Panc1 (cell line): ENCODE results near the gene ARPC2. TPM values are rescaled to one million over a fixed set of nuclear protein-coding genes. Genes with fewer than 3 reads are reported as not detected.

Source experiments
- ATAC-seq: fragments of 200-7000 bp; cut with Tn5 transposase; 2 replicates; pipeline ENCODE4 v1.9.1; 2020; ENCODE audit warnings: mild to moderate bottlenecking, moderate library complexity
- BruUV-seq: library from RNA; stranded (reverse); fragments of 400-500 nt; replicated peaks from 2 replicates; lab custom pipeline; 2021; lab: Mats Ljungman, UMichigan
- CTCF ChIA-PET: fragments of 300-600 bp; sonication (Branson Sonifier 250); formaldehyde crosslinking; loops from one replicate; lab custom pipeline; 2022; ENCODE audit warnings: antibody characterized with exemption; lab: Charles Lee
- POLR2A ChIA-PET: fragments of 300-600 bp; sonication (Branson Sonifier 250); formaldehyde crosslinking; loops from one replicate; lab custom pipeline; 2022; ENCODE audit warnings: antibody characterized with exemption; lab: Charles Lee
- DNase-seq: peaks from one replicate; pipeline ENCODE4 v3.0.0-alpha.2; 2010; ENCODE audit warnings: low read depth, low spot score
- H3K27ac ChIP-seq: 2 replicates; pipeline ENCODE4 v1.5.1; 2011; ENCODE audit warnings: mild to moderate bottlenecking, low read length, inconsistent platforms
- H3K27me3 ChIP-seq: fragments of 200-500 bp; sonication (Bioruptor generic); 2 replicates; pipeline ENCODE4 v1.6.0; 2014; ENCODE audit warnings: low read length, inconsistent platforms; ENCODE audit not compliant: control insufficient read depth, insufficient read depth
- H3K36me3 ChIP-seq: fragments of 200-500 bp; sonication (Bioruptor generic); 2 replicates; pipeline ENCODE4 v1.5.1; 2014; ENCODE audit warnings: inconsistent platforms, mild to moderate bottlenecking, low read length, moderate library complexity; ENCODE audit not compliant: control insufficient read depth, insufficient read depth
- H3K4me1 ChIP-seq: 2 replicates; pipeline ENCODE4 v1.5.1; 2011; ENCODE audit warnings: inconsistent platforms, mild to moderate bottlenecking, low read length, moderate library complexity; ENCODE audit not compliant: control insufficient read depth, insufficient read depth
- H3K4me3 ChIP-seq, 2 experiments: 2 replicates each; pipeline ENCODE4 v1.5.1; 2011 to 2012; ENCODE audit warnings: low read depth in 2 of 2, low read length in 2 of 2, mild to moderate bottlenecking in 2 of 2, inconsistent platforms in 1 of 2, moderate library complexity in 1 of 2
- H3K9me3 ChIP-seq: fragments of 200-500 bp; sonication (Bioruptor generic); 2 replicates; pipeline ENCODE4 v1.5.1; 2014; ENCODE audit warnings: low read depth, mild to moderate bottlenecking, inconsistent platforms, low read length, moderate library complexity; ENCODE audit not compliant: control insufficient read depth, insufficient read depth
- CTCF ChIP-seq: fragments of 450-650 bp; IDR thresholded peaks from 2 replicates; pipeline ENCODE4 v1.5.1; 2017; ENCODE audit warnings: mild to moderate bottlenecking
- POLR2AphosphoS5 ChIP-seq: IDR thresholded peaks from 2 replicates; pipeline ENCODE4 v1.6.1; 2012; ENCODE audit warnings: mild to moderate bottlenecking, low read depth, low read length, moderate library complexity
- REST ChIP-seq, 2 experiments: IDR thresholded peaks; 2 replicates each; pipeline ENCODE4 v1.6.1; 2011 to 2012; ENCODE audit warnings: low read depth in 2 of 2, control low read depth in 1 of 2, low read length in 1 of 2, mild to moderate bottlenecking in 1 of 2, moderate library complexity in 1 of 2; ENCODE audit not compliant: insufficient read depth in 1 of 2
- SIN3A ChIP-seq: IDR thresholded peaks from 2 replicates; pipeline ENCODE4 v1.6.1; 2012; ENCODE audit warnings: low read depth, mild to moderate bottlenecking, low read length, moderate library complexity, borderline replicate concordance; ENCODE audit not compliant: insufficient read depth
- TCF7L2 ChIP-seq: IDR thresholded peaks from 2 replicates; pipeline ENCODE4 v1.6.1; 2011; ENCODE audit warnings: mild to moderate bottlenecking, low read depth, low read length, inconsistent platforms
- in situ Hi-C: cut with HindIII; loops from 2 replicates; pipeline ENCODE4 v1.10.0; 2016; ENCODE audit warnings: low sequenced_read_pairs, low pct_unique_long_range_greater_than_20kb
- intact Hi-C: fragments of 100-400 bp; cut with micrococcal nuclease; formaldehyde crosslinking; loops from one replicate; pipeline ENCODE4 v1.10.0; 2022; ENCODE audit not compliant: unreplicated experiment
- total RNA-seq: library from RNA; stranded (reverse); gene quantifications from one replicate; pipeline ENCODE4 v1.2.1, GENCODE V29; 2021; ENCODE audit not compliant: unreplicated experiment

ARPC2 gene
- total RNA-seq, 1 experiment from 2014 or later, result 248 TPM

- Histone ChIP-seq H3K9me3 (no peaks in the 10 kb centered on the region), H3K27ac (no peak overlapping the region), H3K4me1 (no peaks in the 10 kb centered on the region), H3K4me3 (no peak overlapping the region), H3K36me3 (no peaks in the 10 kb centered on the region), H3K27me3 (0 out of 2 replicates have a peak, but pooled peaks cover 3% of the 10 kb centered on the region)
- intact Hi-C loops, result no loop called here
- DNase-seq, result no peak
- no peak for ATAC-seq
- no TSS peak for BruUV-seq
- ChIA-PET POLR2A (no interaction called here), CTCF (no interaction called here)
- TF ChIP-seq POLR2AphosphoS5 (no peak), SIN3A (no peak), CTCF (no peak), TCF7L2 (no peak), REST (IDR thresholded peaks at IDR 0.05; ENCODE audit: insufficient read depth in 1 of 2, low read depth in 2 of 2, low read length in 1 of 2) (no peak)
- in situ Hi-C loops, result no loop called here
Measured at GRCh38 chr2:218188528-218188927, 28.5 kb upstream of the ARPC2 start.

GRCh38 chr2:218192902-218193430 is 24.0 kb upstream of the ARPC2 start:
- no peak for TF ChIP-seq SIN3A
- no peak for TF ChIP-seq REST (IDR thresholded peaks at IDR 0.05; ENCODE audit: insufficient read depth in 1 of 2, low read depth in 2 of 2, low read length in 1 of 2)
- no peak for TF ChIP-seq POLR2AphosphoS5
- TF ChIP-seq TCF7L2, result no peak
- no peak for TF ChIP-seq CTCF
- ATAC-seq, result no peak
- intact Hi-C loops, result no loop called here

More at GRCh38 chr2:218192902-218193430, 24.0 kb upstream of the ARPC2 start:
- no peaks in the 10 kb centered on the region for H3K36me3 ChIP-seq
- no peak for DNase-seq
- no peaks in the 10 kb centered on the region for H3K9me3 ChIP-seq
- CTCF ChIA-PET, result no interaction called here
- BruUV-seq, result no TSS peak
- H3K4me3 ChIP-seq, result no peak overlapping the region
- no peak overlapping the region for H3K27ac ChIP-seq
- in situ Hi-C loops, result no loop called here
- POLR2A ChIA-PET, result no interaction called here
- H3K27me3 ChIP-seq, result no peaks in the 10 kb centered on the region; the same call in 1 of the 2 replicates
- no peaks in the 10 kb centered on the region for H3K4me1 ChIP-seq
